Measurements from ENCODE around the gene CHTF18.

GRCh38 chr16:759110-759910, 29.1 kb upstream of the CHTF18 start:
- no peak for TF ChIP-seq CTCF (IDR thresholded peaks at IDR 0.05; ENCODE audit: extremely low read depth in 1 of 2, insufficient read depth in 1 of 2, low read depth in 1 of 2, low read length in 2 of 2)
- TF ChIP-seq JUN (IDR thresholded peaks at IDR 0.05; ENCODE audit: borderline replicate concordance, insufficient read depth, insufficient read length, low read depth): no peak
- TF ChIP-seq MAX (IDR thresholded peaks at IDR 0.05; ENCODE audit: insufficient read depth, insufficient read length): no peak
- no peak for TF ChIP-seq POLR2A (IDR thresholded peaks at IDR 0.05; ENCODE audit: low read depth, low read length)
- TF ChIP-seq POLR2AphosphoS5 (IDR thresholded peaks at IDR 0.05; ENCODE audit: insufficient read depth, low read depth, low read length): no peak
- no peak for TF ChIP-seq EZH2 (IDR thresholded peaks at IDR 0.05; ENCODE audit: borderline replicate concordance, low read depth, low read length, severe bottlenecking)

Data from endothelial cell of umbilical vein (primary cell).